RPMI8226 (cell line): ENCODE data around the gene TRIM17.

Experiments used
- DNase-seq: peaks from one replicate; pipeline ENCODE4 v3.0.0-alpha.2; 2015

TRIM17 gene

GRCh38 chr1:228376651-228377631 lies 39.7 kb downstream of the TRIM17 start:
- no peak for DNase-seq

GRCh38 chr1:228376262-228376628 lies 40.4 kb downstream of the TRIM17 start:
- no peak for DNase-seq

GRCh38 chr1:228375578-228376261 lies 40.9 kb downstream of the TRIM17 start:
- no peak for DNase-seq

DNA sequence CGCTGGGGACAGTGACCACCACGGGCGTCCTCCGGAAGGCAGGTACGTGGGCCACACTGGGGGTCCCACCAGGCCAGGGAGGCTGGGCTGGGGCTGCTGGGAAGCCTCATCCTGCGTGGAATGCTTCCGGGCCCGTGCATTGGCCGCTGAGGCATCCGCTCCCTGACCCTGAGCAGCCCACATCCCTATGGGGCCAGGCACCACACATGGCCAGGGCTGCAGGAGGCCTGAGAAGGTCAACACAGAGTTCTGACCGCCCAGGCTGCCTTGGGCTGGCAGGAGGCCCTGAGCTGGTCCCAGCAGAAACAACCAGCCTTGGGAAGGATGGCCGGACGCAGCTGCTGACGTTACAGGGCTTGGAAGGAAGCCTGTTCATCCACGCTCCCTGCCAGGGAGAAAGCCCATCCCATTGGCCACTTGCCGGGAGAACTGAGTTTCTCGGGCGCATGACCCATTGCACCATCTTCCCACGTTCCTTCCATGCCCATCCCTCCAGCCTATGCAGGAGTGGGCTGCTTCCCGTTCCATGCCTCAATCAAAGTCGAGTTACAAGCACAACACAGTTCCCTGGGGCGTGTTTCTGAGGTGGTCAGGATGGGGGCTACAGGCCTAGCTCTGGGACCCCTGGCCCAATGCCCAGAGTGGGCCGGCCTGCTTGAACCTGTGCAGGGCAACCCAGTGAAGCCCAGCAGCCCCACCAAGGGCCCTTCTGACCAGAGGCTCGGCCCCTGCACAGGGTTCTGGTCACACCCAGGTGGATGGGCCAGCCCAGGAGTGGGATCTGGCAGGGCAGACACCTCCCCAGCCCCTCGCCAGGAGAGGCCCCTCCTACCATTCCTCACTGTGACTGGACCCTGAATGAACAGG lies 41.7 kb downstream of the TRIM17 start:
- no peak for DNase-seq

DNA sequence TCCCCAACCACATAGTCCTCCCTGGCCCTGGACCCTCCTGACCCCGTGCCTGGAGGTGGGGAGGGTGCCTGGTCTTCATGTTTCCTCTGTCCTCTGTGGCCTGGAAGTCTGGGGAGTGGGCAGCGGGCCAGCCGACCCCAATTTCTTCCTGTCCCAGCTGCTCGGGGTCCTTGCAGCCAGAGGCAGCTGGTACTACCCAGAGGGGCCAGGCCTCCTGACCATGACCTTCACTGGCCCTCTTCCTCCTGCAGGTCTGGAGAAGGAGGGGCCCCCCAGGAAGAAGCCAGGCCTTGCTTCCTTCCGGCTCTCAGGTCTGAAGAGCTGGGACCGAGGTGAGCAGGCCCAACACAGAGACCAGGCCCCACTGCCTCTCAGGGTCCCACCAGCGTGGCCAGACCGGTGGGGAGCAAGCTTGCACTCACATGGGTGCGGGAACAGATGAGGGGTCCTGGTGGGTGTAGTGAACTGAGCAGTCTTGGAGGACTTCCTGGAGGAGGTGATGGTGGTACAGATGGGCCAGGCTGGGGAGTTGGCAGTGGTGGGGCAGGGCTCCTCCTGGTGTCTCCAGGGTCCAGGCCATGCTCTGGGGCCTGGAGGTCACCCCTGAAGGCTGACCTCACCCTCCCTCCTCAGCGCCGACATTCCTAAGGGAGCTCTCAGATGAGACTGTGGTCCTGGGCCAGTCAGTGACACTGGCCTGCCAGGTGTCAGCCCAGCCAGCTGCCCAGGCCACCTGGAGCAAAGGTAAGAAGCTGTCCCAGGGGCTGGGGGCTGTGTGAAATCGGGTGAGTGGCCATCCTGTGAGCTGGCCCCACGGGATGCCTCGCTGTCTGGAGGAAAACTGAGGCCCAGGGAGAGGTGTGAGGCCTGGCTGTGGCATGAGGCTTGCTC lies 42.7 kb downstream of the TRIM17 start:
- no peak for DNase-seq

GRCh38 chr1:228373004-228373680 lies 43.5 kb downstream of the TRIM17 start:
- no peak for DNase-seq

DNA sequence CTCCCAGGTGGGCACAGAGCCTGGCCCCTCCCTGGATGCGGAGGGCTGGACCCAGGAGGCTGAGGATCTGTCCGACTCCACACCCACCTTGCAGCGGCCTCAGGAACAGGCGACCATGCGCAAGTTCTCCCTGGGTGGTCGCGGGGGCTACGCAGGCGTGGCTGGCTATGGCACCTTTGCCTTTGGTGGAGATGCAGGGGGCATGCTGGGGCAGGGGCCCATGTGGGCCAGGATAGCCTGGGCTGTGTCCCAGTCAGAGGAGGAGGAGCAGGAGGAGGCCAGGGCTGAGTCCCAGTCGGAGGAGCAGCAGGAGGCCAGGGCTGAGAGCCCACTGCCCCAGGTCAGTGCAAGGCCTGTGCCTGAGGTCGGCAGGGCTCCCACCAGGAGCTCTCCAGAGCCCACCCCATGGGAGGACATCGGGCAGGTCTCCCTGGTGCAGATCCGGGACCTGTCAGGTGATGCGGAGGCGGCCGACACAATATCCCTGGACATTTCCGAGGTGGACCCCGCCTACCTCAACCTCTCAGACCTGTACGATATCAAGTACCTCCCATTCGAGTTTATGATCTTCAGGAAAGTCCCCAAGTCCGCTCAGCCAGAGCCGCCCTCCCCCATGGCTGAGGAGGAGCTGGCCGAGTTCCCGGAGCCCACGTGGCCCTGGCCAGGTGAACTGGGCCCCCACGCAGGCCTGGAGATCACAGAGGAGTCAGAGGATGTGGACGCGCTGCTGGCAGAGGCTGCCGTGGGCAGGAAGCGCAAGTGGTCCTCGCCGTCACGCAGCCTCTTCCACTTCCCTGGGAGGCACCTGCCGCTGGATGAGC lies 44.3 kb downstream of the TRIM17 start:
- DNase-seq = peak; percentile 75

DNA sequence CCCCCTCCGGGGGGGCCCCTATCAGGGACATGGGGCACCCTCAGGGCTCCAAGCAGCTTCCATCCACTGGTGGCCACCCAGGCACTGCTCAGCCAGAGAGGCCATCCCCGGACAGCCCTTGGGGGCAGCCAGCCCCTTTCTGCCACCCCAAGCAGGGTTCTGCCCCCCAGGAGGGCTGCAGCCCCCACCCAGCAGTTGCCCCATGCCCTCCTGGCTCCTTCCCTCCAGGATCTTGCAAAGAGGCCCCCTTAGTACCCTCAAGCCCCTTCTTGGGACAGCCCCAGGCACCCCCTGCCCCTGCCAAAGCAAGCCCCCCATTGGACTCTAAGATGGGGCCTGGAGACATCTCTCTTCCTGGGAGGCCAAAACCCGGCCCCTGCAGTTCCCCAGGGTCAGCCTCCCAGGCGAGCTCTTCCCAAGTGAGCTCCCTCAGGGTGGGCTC lies 44.9 kb downstream of the TRIM17 start:
- DNase-seq = no peak

DNA sequence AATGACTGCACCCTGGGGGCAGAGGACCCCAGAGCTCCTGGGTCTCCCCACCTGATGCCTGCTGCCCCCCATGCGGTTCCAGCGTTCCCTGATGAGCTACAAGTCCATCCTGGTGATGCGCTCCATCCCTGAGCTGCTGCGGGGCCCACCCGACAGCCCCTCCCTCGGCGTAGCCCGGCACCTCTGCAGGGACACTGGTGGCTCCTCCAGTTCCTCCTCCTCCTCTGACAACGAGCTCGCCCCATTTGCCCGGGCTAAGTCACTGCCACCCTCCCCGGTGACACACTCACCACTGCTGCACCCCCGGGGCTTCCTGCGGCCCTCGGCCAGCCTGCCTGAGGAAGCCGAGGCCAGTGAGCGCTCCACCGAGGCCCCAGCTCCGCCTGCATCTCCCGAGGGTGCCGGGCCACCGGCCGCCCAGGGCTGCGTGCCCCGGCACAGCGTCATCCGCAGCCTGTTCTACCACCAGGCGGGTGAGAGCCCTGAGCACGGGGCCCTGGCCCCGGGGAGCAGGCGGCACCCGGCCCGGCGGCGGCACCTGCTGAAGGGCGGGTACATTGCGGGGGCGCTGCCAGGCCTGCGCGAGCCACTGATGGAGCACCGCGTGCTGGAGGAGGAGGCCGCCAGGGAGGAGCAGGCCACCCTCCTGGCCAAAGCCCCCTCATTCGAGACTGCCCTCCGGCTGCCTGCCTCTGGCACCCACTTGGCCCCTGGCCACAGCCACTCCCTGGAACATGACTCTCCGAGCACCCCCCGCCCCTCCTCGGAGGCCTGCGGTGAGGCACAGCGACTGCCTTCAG lies 45.5 kb downstream of the TRIM17 start:
- peak; percentile 41 for DNase-seq

GRCh38 chr1:228370439-228370940 lies 46.2 kb downstream of the TRIM17 start:
- DNase-seq = no peak

DNA sequence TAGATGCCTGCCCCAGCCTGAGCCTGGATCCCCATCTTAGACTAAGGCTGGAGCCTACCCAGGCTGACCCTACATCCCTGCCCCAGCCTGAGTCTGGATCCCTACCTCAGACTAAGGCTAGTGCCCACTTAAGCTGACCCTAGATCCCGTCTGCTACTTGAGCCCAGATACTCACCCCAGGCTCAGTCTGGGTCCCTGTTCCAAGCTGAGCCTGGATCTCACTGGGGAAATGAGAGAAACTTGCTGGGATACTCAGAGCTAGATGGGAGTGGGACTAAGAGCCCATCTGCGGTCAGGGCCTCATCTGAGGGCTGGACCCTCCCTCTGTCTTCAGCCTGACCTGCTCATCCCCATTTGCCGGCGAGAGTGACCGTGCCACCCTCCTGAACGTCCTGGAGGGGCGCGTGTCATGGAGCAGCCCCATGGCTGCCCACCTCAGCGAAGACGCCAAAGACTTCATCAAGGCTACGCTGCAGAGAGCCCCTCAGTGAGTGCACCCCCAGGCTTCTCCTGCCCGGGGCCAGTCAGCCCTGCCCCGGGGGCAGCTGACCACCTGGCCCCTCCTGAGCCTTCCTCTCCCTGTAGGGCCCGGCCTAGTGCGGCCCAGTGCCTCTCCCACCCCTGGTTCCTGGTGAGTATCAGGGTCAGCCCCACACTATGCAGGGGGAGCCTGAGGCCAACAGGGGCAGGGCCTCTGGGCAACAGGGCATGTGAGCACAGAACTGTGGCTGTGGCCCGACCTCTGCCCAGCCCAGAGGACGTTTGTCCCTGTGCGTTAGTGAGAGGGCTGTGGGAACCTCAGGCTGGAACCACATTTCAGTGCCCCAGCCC lies 46.8 kb downstream of the TRIM17 start:
- DNase-seq = no peak

GRCh38 chr1:228368801-228369607 lies 47.7 kb downstream of the TRIM17 start:
- DNase-seq = no peak

DNA sequence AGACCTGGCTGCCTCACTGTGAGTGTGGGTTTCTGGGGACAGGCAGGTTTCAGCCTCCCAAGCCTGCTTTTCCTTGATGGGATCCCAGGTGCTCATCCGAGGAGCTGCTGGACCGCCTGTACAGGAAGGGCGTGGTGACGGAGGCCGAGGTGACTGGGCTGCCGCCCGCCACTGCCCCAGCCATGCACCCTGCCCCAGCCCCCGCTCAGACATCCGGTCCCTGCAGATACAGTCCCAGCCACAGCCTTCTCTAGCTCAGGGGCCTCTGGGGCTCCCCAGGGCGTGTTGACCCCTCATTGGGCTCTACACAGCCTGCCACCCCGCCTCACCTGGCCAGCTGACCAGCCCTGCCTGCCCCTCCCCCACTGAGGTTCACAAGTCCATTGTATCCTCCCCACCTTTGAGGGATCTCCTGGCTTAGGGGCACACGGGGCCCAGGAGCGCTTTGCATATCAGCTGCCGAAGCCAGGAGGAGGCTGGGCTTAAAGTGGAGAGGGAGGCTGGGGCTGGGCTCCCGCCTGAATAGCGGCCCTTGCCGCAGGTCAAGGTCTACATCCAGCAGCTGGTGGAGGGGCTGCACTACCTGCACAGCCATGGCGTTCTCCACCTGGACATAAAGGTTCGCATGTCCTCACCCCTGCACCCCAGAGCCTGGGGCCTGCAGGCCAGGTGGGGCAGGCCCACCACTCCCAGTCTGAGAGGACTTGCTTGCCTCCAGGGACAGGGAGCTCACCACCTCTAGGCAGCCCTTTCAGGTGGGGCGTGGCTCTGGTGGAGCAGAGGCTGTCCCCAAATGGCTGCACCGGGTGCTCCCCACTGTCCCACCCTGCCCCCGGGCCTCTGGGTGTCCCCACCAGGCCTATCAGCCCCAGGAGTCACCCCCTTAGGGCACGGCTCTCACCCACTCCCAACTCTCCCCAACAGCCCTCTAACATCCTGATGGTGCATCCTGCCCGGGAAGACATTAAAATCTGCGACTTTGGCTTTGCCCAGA lies 48.6 kb downstream of the TRIM17 start:
- peak; percentile 53 for DNase-seq

DNA sequence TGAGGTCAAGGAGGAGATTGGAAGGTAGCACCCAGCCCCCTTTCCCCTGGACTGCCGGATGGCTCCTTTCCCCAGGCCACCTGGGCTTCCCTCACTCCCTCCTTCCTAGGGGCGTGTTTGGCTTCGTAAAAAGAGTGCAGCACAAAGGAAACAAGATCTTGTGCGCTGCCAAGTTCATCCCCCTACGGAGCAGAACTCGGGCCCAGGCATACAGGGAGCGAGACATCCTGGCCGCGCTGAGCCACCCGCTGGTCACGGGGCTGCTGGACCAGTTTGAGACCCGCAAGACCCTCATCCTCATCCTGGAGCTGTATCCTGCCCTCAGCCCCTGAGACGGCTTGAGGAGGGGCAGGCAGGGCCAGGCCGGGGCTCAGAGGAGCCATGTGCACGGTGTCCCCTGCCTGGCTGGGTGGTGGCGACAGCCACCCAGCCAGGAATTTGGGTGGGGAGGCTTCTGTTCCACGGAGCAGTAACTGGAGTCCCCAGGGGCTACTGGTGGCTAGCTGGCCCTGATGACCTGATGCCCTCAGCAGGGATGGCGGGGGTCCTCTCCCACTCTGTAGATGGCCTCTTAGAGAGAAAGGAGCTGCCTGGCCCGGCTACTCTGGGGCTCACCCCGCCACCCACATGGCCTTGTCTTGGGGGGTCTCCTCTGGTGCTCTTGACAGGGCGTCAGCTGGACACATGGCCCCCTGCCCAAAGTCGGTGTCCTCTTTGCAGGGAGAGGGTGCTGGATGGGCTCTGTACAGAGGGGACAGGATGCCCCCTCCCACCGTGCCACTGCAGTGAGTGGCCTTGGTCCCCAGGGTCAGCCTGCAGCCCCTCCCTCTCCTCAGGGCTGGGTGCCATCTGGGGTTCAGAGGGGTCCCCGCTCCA lies 49.6 kb downstream of the TRIM17 start:
- DNase-seq = no peak
